ENCODE measurements around the gene EHD4.

The EHD4 gene

GRCh38 chr15:41877631-41878354, 94.6 kb downstream of the EHD4 start:
- DNase-seq (ENCODE audit: low read depth): no peak
- no peak overlapping the region for H3K4me3 ChIP-seq (ENCODE audit: low read depth, low read length)
- in situ Hi-C loops (cut with HindIII; ENCODE audit: low sequenced_read_pairs): loop anchor here (25.0 kb wide), 1 partner anchor 90 kb away; no protein-coding TSS in a partner anchor
- TF ChIP-seq CTCF (IDR thresholded peaks at IDR 0.05; ENCODE audit: low read depth, low read length, missing control alignments): no peak

- no peak for TF ChIP-seq CTCF (IDR thresholded peaks at IDR 0.05; ENCODE audit: low read depth, low read length, missing control alignments)
- DNase-seq (ENCODE audit: low read depth): no peak
- in situ Hi-C loops (cut with HindIII; ENCODE audit: low sequenced_read_pairs): loop anchor here (25.0 kb wide), 1 partner anchor 89 kb away; no protein-coding TSS in a partner anchor
- no peak overlapping the region for H3K4me3 ChIP-seq (ENCODE audit: low read depth, low read length)
Measured at GRCh38 chr15:41876689-41877088, 95.7 kb downstream of the EHD4 start.

DNA sequence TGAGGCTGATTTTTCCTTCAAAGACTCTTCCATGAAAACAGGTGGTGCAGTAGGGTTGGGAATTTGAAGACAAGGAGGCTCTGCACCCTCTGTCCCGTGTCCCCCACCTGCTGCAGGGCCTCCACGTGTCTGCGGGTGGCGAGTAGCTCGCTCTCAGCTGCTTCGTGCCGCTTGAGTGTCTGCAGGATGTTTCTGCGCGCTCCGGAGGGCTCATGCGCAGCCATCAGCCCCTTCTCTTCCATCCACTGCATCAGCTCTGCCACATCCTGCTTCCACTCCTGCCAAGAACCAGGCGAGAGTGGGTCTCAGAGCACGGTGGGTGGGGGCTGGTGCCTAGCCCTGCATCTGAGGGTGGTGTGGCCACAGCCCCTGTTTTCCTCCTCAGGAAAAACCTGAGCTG, 96.3 kb downstream of the EHD4 start:
- no peak for DNase-seq (ENCODE audit: low read depth)
- no peak overlapping the region for H3K4me3 ChIP-seq (ENCODE audit: low read depth, low read length)
- no peak for TF ChIP-seq CTCF (IDR thresholded peaks at IDR 0.05; ENCODE audit: low read depth, low read length, missing control alignments)
- in situ Hi-C loops (cut with HindIII; ENCODE audit: low sequenced_read_pairs): loop anchor here (25.0 kb wide), 1 partner anchor 89 kb away; no protein-coding TSS in a partner anchor

GRCh38 chr15:41874736-41875135, 97.6 kb downstream of the EHD4 start:
- in situ Hi-C loops (cut with HindIII; ENCODE audit: low sequenced_read_pairs): loop anchor here (25.0 kb wide), 1 partner anchor 87 kb away; no protein-coding TSS in a partner anchor
- no peak for DNase-seq (ENCODE audit: low read depth)
- no peak overlapping the region for H3K4me3 ChIP-seq (ENCODE audit: low read depth, low read length)
- no peak for TF ChIP-seq CTCF (IDR thresholded peaks at IDR 0.05; ENCODE audit: low read depth, low read length, missing control alignments)

GRCh38 chr15:41873711-41874110, 98.6 kb downstream of the EHD4 start:
- no peak overlapping the region for H3K4me3 ChIP-seq (ENCODE audit: low read depth, low read length)
- no peak for DNase-seq (ENCODE audit: low read depth)
- TF ChIP-seq CTCF (IDR thresholded peaks at IDR 0.05; ENCODE audit: low read depth, low read length, missing control alignments): no peak
- in situ Hi-C loops (cut with HindIII; ENCODE audit: low sequenced_read_pairs): no loop called here

DNA sequence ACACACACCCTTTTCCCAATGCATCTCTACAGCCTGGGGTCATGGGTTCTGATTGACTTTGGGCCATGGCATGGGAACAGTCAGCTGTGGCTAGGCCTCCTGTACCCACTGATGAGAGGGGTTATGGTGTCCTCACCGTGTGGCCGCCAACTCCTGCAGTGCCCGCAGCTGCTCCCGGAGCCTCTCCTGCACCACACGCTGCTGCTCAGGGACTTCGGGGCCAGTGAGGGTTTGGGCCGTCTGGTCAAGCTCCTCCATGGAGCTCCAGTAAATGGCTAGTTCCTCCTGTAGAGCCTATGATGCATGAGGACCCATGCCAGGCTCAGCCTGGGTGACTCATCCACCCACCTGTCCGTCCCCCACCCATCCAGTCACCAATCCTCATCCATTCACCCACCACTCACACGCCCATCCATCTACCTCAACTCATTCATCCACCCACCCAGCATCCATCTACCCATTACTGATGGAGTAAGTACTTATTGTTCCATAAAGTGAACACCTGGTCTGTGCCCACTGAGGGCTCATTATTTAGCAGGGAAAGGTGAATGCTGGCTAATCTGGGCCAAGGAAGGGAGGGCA, 100.1 kb downstream of the EHD4 start:
- TF ChIP-seq CTCF (IDR thresholded peaks at IDR 0.05; ENCODE audit: low read depth, low read length, missing control alignments): no peak
- DNase-seq (ENCODE audit: low read depth): no peak
- H3K4me3 ChIP-seq (ENCODE audit: low read depth, low read length): no peak overlapping the region
- in situ Hi-C loops (cut with HindIII; ENCODE audit: low sequenced_read_pairs): no loop called here

Data from astrocyte of the cerebellum (primary cell).